22Rv1 (cell line): ENCODE data around the gene GPS2.

ENCODE experiments used
- ZFX ChIP-seq: fragments of 450-650 bp; IDR thresholded peaks from 2 replicates; pipeline ENCODE4 v1.6.1; 2017; ENCODE audit warnings: antibody characterized with exemption, borderline replicate concordance
- TF ChIP-seq, protein P1 (sequence below): fragments of 450-650 bp; IDR thresholded peaks from 2 replicates; pipeline ENCODE4 v1.5.1; 2017; ENCODE audit warnings: mild to moderate bottlenecking

GRCh38 chr17:7354262-7354843 is 39.2 kb upstream of the GPS2 start:
- TF ChIP-seq, protein P1, sequence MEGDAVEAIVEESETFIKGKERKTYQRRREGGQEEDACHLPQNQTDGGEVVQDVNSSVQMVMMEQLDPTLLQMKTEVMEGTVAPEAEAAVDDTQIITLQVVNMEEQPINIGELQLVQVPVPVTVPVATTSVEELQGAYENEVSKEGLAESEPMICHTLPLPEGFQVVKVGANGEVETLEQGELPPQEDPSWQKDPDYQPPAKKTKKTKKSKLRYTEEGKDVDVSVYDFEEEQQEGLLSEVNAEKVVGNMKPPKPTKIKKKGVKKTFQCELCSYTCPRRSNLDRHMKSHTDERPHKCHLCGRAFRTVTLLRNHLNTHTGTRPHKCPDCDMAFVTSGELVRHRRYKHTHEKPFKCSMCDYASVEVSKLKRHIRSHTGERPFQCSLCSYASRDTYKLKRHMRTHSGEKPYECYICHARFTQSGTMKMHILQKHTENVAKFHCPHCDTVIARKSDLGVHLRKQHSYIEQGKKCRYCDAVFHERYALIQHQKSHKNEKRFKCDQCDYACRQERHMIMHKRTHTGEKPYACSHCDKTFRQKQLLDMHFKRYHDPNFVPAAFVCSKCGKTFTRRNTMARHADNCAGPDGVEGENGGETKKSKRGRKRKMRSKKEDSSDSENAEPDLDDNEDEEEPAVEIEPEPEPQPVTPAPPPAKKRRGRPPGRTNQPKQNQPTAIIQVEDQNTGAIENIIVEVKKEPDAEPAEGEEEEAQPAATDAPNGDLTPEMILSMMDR = no peak
- TF ChIP-seq ZFX = no peak
